Tibial nerve (tissue), 4 donors: ENCODE measurements around the gene RPS19BP1. TPM values are rescaled to one million over a fixed set of nuclear protein-coding genes. Genes with fewer than 3 reads are reported as not detected.

Source experiments
- DNase-seq, 2 donors: peaks; one replicate each; pipeline ENCODE4 v3.0.0-alpha.2; 2019; ENCODE audit warnings: low spot score in 2 of 2
- H3K27ac ChIP-seq, 4 donors: fragments of 200-600 bp; sonication (generic) in 3 of 4; one replicate each; pipeline ENCODE4 v1.5.1; 2017 to 2019; ENCODE audit warnings: mild to moderate bottlenecking in 1 of 4
- H3K27me3 ChIP-seq, 2 donors: fragments of 200-600 bp; sonication (generic) in 1 of 2; one replicate each; pipeline versions ENCODE4 v1.5.1 to v1.6.0; 2017 to 2019
- H3K36me3 ChIP-seq, 3 donors: fragments of 200-600 bp; sonication (generic); one replicate each; pipeline ENCODE4 v1.5.1; 2018 to 2019
- H3K4me1 ChIP-seq, 4 donors: fragments of 200-600 bp; sonication (generic) in 3 of 4; one replicate each; pipeline ENCODE4 v1.5.1; 2017 to 2019
- H3K4me3 ChIP-seq, 4 donors: fragments of 200-600 bp; sonication (generic) in 3 of 4; one replicate each; pipeline ENCODE4 v1.5.1; 2017 to 2019; ENCODE audit warnings: mild to moderate bottlenecking in 1 of 4, moderate library complexity in 1 of 4
- H3K9me3 ChIP-seq, 4 donors: fragments of 200-600 bp; sonication (generic) in 3 of 4; one replicate each; pipeline ENCODE4 v1.5.1; 2017 to 2019
- CTCF ChIP-seq, 5 experiments: fragments of 200-600 bp in 3 of 5; fragments of 450-650 bp in 2 of 5; sonication (generic) in 3 of 5; IDR thresholded peaks; one replicate each; pipeline ENCODE4 v1.5.1; 2016 to 2019; ENCODE audit warnings: antibody characterized with exemption in 5 of 5, mild to moderate bottlenecking in 3 of 5, moderate library complexity in 2 of 5
- EP300 ChIP-seq, 2 donors: sonication (generic); formaldehyde crosslinking; IDR thresholded peaks; one replicate each; pipeline ENCODE4 v1.6.1; 2017; ENCODE audit warnings: antibody characterized with exemption in 2 of 2, mild to moderate bottlenecking in 1 of 2
- POLR2A ChIP-seq, 2 donors: fragments of 450-650 bp; IDR thresholded peaks; one replicate each; pipeline ENCODE4 v1.6.1; 2017; ENCODE audit warnings: antibody characterized with exemption in 2 of 2, mild to moderate bottlenecking in 2 of 2, moderate library complexity in 2 of 2
- WGBS, 2 donors: methylation state at CpG; one replicate each; pipeline ENCODE4 v1.1.5; 2018; 5-methylcytosine and 5-hydroxymethylcytosine counted together
- total RNA-seq, 4 donors: library from RNA; depleted of rRNA; stranded (reverse); fragments of >200 nt; gene quantifications; one replicate each; pipeline ENCODE4 v1.1.0, GENCODE V29; 2016

Gene RPS19BP1
- total RNA-seq, result 100 to 1,000 TPM; 178 to 206 (median 197) TPM

GRCh38 chr22:39532215-39533073 lies at the start of gene RPS19BP1:
TSS of gene RPS19BP1 (minus strand) at chr22:39532748. CDS start at chr22:39532738, 10 bp downstream.
- H3K9me3 ChIP-seq, result no peaks in the 10 kb centered on the region
- TF ChIP-seq CTCF (IDR thresholded peaks at IDR 0.05), result peak in 2 of 5 experiments; percentile 32 to 34
- peak; percentile 95 to 97 for TF ChIP-seq EP300 (IDR thresholded peaks at IDR 0.05)
- peak; percentile 62 to 86 for TF ChIP-seq POLR2A (IDR thresholded peaks at IDR 0.05)
- peak within 1 kb of the TSS; percentile 84 to 96 (median 92) for H3K27ac ChIP-seq
- DNase-seq, result peak; percentile 99
- H3K36me3 ChIP-seq, result peaks cover 0 to 20% (median 0%) of the 10 kb centered on the region in 3 donors
- no peaks in the 10 kb centered on the region for H3K27me3 ChIP-seq
- 1% methylated on average over 66 to 67 of the region's 67 CpGs for WGBS, 2 donors
- H3K4me1 ChIP-seq, result peaks cover 0 to 69% (median 48%) of the 10 kb centered on the region in 4 donors
- peak within 1 kb of the TSS; percentile 73 to 91 (median 89) for H3K4me3 ChIP-seq

- H3K36me3 ChIP-seq, result no peaks in the 10 kb centered on the region
These were observed 48.8 kb upstream of the RPS19BP1 start for GRCh38 chr22:39581303-39581702.

GRCh38 chr22:39580795-39581194 lies 48.2 kb upstream of the RPS19BP1 start:
- Histone ChIP-seq H3K27me3 (no peaks in the 10 kb centered on the region), H3K4me1 (no peaks in the 10 kb centered on the region), H3K4me3 (no peak overlapping the region), H3K36me3 (no peaks in the 10 kb centered on the region), H3K9me3 (no peaks in the 10 kb centered on the region), H3K27ac (no peak overlapping the region)
- DNase-seq, result no peak
- no peak for TF ChIP-seq CTCF (IDR thresholded peaks at IDR 0.05)
- TF ChIP-seq POLR2A (IDR thresholded peaks at IDR 0.05), result no peak
- TF ChIP-seq EP300 (IDR thresholded peaks at IDR 0.05), result no peak
- WGBS, 2 donors, result 84 to 87% methylated on average over 5 to 6 of the region's 6 CpGs

More at GRCh38 chr22:39581303-39581702, 48.8 kb upstream of the RPS19BP1 start:
- 80 to 83% methylated on average over 8 of the region's 8 CpGs for WGBS, 2 donors
- no peaks in the 10 kb centered on the region for H3K4me1 ChIP-seq
- H3K9me3 ChIP-seq, result no peaks in the 10 kb centered on the region
- TF ChIP-seq CTCF (IDR thresholded peaks at IDR 0.05), result no peak
- no peak for TF ChIP-seq POLR2A (IDR thresholded peaks at IDR 0.05)
- no peak for TF ChIP-seq EP300 (IDR thresholded peaks at IDR 0.05)
- H3K27me3 ChIP-seq, result no peaks in the 10 kb centered on the region
- H3K27ac ChIP-seq, result no peak overlapping the region
- DNase-seq, result no peak
- no peak overlapping the region for H3K4me3 ChIP-seq

DNA sequence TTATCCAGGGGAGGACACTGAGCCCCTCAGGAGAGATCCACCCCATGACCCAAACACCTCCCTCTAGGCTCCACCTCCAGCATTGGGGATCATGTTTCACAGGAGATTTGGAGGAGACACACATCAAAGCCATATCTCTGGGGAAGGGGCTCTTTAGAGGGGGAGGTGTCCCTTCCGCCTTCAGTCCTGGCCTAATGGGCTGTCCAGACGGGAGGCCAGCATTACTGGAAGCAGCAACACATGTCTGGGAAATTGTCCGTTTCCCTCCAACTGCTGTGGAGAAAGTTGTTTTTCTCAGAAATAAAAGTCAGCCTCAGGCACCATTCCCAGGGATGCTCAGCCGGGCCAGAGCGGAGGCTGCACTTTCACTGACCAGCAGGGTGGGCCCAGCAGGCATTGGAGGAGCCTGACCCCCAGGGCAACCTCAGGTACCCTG lies 47.5 kb upstream of the RPS19BP1 start:
- H3K9me3 ChIP-seq, result no peaks in the 10 kb centered on the region
- TF ChIP-seq POLR2A (IDR thresholded peaks at IDR 0.05), result no peak
- TF ChIP-seq EP300 (IDR thresholded peaks at IDR 0.05), result no peak
- no peak for TF ChIP-seq CTCF (IDR thresholded peaks at IDR 0.05)
- H3K4me3 ChIP-seq, result no peak overlapping the region
- 31 to 43% methylated on average over 3 to 5 of the region's 5 CpGs for WGBS, 2 donors
- no peaks in the 10 kb centered on the region for H3K4me1 ChIP-seq
- DNase-seq, result no peak
- H3K27me3 ChIP-seq, result no peaks in the 10 kb centered on the region
- no peak overlapping the region for H3K27ac ChIP-seq
- H3K36me3 ChIP-seq, result no peaks in the 10 kb centered on the region

- no peak overlapping the region for H3K4me3 ChIP-seq
- no peaks in the 10 kb centered on the region for H3K27me3 ChIP-seq
- TF ChIP-seq CTCF (IDR thresholded peaks at IDR 0.05) (no peak), EP300 (IDR thresholded peaks at IDR 0.05) (no peak), POLR2A (IDR thresholded peaks at IDR 0.05) (no peak)
- 81 to 91% methylated on average over 7 of the region's 7 CpGs for WGBS, 2 donors
- no peak for DNase-seq
- no peaks in the 10 kb centered on the region for H3K9me3 ChIP-seq
- no peaks in the 10 kb centered on the region for H3K4me1 ChIP-seq
- H3K36me3 ChIP-seq, result no peaks in the 10 kb centered on the region
- H3K27ac ChIP-seq, result no peak overlapping the region
These were observed 45.4 kb upstream of the RPS19BP1 start for GRCh38 chr22:39577900-39578299.
